ENCODE results near the gene RBM7.

DNA sequence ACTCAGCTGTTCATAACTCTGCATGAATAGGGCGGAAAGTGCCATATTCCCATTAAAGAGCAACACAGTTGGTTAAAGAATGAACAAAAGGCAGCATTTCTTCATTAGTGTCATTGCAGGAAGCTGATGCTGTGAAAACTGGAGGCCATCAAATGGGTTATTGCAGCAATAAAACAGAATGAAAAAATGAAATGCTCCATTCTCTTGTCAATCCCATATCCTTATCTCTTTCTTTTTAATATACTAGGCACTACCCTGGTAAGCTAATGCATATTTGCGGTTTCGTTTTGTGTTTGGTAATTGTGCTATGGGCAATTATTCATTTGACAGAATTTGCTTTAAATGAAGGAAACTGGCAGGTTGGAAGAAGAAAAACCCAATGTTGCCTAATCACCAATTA, 25.4 kb upstream of the RBM7 start:
- TF ChIP-seq, protein P1, sequence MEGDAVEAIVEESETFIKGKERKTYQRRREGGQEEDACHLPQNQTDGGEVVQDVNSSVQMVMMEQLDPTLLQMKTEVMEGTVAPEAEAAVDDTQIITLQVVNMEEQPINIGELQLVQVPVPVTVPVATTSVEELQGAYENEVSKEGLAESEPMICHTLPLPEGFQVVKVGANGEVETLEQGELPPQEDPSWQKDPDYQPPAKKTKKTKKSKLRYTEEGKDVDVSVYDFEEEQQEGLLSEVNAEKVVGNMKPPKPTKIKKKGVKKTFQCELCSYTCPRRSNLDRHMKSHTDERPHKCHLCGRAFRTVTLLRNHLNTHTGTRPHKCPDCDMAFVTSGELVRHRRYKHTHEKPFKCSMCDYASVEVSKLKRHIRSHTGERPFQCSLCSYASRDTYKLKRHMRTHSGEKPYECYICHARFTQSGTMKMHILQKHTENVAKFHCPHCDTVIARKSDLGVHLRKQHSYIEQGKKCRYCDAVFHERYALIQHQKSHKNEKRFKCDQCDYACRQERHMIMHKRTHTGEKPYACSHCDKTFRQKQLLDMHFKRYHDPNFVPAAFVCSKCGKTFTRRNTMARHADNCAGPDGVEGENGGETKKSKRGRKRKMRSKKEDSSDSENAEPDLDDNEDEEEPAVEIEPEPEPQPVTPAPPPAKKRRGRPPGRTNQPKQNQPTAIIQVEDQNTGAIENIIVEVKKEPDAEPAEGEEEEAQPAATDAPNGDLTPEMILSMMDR (conservative IDR thresholded peaks at IDR 0.05 in 1 of 2, IDR thresholded peaks at IDR 0.05 in 1 of 2; ENCODE audit: extremely low read depth in 1 of 2, insufficient read depth in 1 of 2, low read depth in 1 of 2, low read length in 2 of 2), result no peak
- TF ChIP-seq EZH2 (IDR thresholded peaks at IDR 0.05; ENCODE audit: borderline replicate concordance, low read length), result no peak
